Upper lobe of right lung (tissue), 1 donor: ENCODE measurements around the gene CBX7. TPM values are rescaled to one million over a fixed set of nuclear protein-coding genes. Genes with fewer than 3 reads are reported as not detected.
"Not testable (repeated sequence)": the region's sequence is repeated elsewhere in the genome, so short reads cannot be mapped to it uniquely, and the experiment has no call there.

Experiments
- ATAC-seq: fragments of 200-7000 bp; cut with Tn5 transposase; one replicate; pipeline ENCODE4 v1.9.1; 2020; ENCODE audit warnings: mild to moderate bottlenecking, moderate library complexity
- DNase-seq: peaks from one replicate; pipeline ENCODE4 v3.0.0-alpha.2; 2020
- H3K27ac ChIP-seq: fragments of 200-600 bp; one replicate; pipeline ENCODE4 v1.8.0; 2022
- H3K27me3 ChIP-seq: fragments of 200-600 bp; one replicate; pipeline ENCODE4 v1.8.0; 2022; ENCODE audit warnings: mild to moderate bottlenecking
- H3K36me3 ChIP-seq: fragments of 200-600 bp; one replicate; pipeline ENCODE4 v1.8.0; 2022
- H3K4me1 ChIP-seq: fragments of 200-600 bp; one replicate; pipeline ENCODE4 v1.8.0; 2022
- H3K4me3 ChIP-seq: fragments of 200-600 bp; one replicate; pipeline ENCODE4 v1.8.0; 2022; ENCODE audit warnings: mild to moderate bottlenecking
- H3K9me3 ChIP-seq: fragments of 200-600 bp; one replicate; pipeline ENCODE4 v1.8.0; 2022
- CTCF ChIP-seq: fragments of 200-600 bp; IDR thresholded peaks from one replicate; pipeline ENCODE4 v1.8.0; 2022; ENCODE audit warnings: antibody characterized with exemption
- intact Hi-C: fragments of 100-400 bp; cut with DNase I; formaldehyde crosslinking; loops from one replicate; pipeline ENCODE4 v1.11.0; 2022
- total RNA-seq: library from RNA; stranded (reverse); fragmentation: NEBNext Ultra II Directional; extraction: Animal tissue kit (Norgen Biotek cat#: 25700); gene quantifications from one replicate; pipeline ENCODE4 v1.2.1, GENCODE V29; 2021
- donor health status: DM: no; HTN: yes; CAD: no; lungs with severe emphysema.

The CBX7 gene
- total RNA-seq, 1 donor from 2014 or later: 62.7 TPM

GRCh38 chr22:39173050-39173706, 20.7 kb upstream of the CBX7 start:
- ATAC-seq: no peak
- no peaks in the 10 kb centered on the region for H3K27me3 ChIP-seq
- peaks cover 56% of the 10 kb centered on the region for H3K4me1 ChIP-seq
- no peaks in the 10 kb centered on the region for H3K36me3 ChIP-seq
- intact Hi-C loops: loop anchor here (5.0 kb wide), 1 partner anchor 144 kb away; the partner anchor contains the start of gene RPL3
- H3K4me3 ChIP-seq: no peak overlapping the region
- H3K9me3 ChIP-seq: no peaks in the 10 kb centered on the region
- DNase-seq: no peak
- peak overlapping the region; percentile 92 for H3K27ac ChIP-seq
- TF ChIP-seq CTCF: no peak

- H3K9me3 ChIP-seq, H3K27ac ChIP-seq, ATAC-seq, H3K27me3 ChIP-seq, H3K4me3 ChIP-seq, DNase-seq, H3K36me3 ChIP-seq: not testable (repeated sequence)
- intact Hi-C loops: loop anchor here (5.0 kb wide), 1 partner anchor 145 kb away; the partner anchor contains the start of gene RPL3
- peaks cover 55% of the 10 kb centered on the region for H3K4me1 ChIP-seq
Observed at GRCh38 chr22:39172265-39173049, 20.0 kb upstream of the CBX7 start.

- Histone ChIP-seq H3K4me1 (peaks cover 48% of the 10 kb centered on the region), H3K4me3 (no peak overlapping the region), H3K36me3 (no peaks in the 10 kb centered on the region), H3K27ac (no peak overlapping the region), H3K9me3 (no peaks in the 10 kb centered on the region), H3K27me3 (no peaks in the 10 kb centered on the region)
- ATAC-seq (no peak), DNase-seq (no peak)
- no peak for TF ChIP-seq CTCF
- intact Hi-C loops: loop anchor here (5.0 kb wide), 1 partner anchor 146 kb away; the partner anchor contains the start of gene RPL3
Observed at GRCh38 chr22:39171623-39172264, 19.3 kb upstream of the CBX7 start.

GRCh38 chr22:39170825-39171622, 18.5 kb upstream of the CBX7 start:
- ATAC-seq (peak; percentile 91), DNase-seq (peak; percentile 92)
- Histone ChIP-seq H3K27ac (no peak overlapping the region), H3K4me3 (no peak overlapping the region), H3K36me3 (no peaks in the 10 kb centered on the region), H3K9me3 (no peaks in the 10 kb centered on the region), H3K27me3 (no peaks in the 10 kb centered on the region), H3K4me1 (peaks cover 40% of the 10 kb centered on the region)
- peak; percentile 98 for TF ChIP-seq CTCF
- intact Hi-C loops: loop anchor here (5.0 kb wide), 1 partner anchor 146 kb away; the partner anchor contains the start of gene RPL3

GRCh38 chr22:39169797-39170466, 17.5 kb upstream of the CBX7 start:
- Histone ChIP-seq H3K36me3 (no peaks in the 10 kb centered on the region), H3K27ac (no peak overlapping the region), H3K4me1 (peaks cover 30% of the 10 kb centered on the region), H3K4me3 (no peak overlapping the region), H3K9me3 (no peaks in the 10 kb centered on the region), H3K27me3 (no peaks in the 10 kb centered on the region)
- intact Hi-C loops: loop anchor here (5.0 kb wide), 1 partner anchor 147 kb away; the partner anchor contains the start of gene RPL3
- ATAC-seq (no peak), DNase-seq (no peak)
- TF ChIP-seq CTCF: no peak
